Measurements from ENCODE around the gene TMEM245.
"Not testable (repeated sequence)": the region's sequence is repeated elsewhere in the genome, so short reads cannot be mapped to it uniquely, and the experiment has no call there.

The TMEM245 gene

GRCh38 chr9:108991479-108991878, 128.3 kb downstream of the TMEM245 start:
- DNase-seq (ENCODE audit: low read depth): no peak

- DNase-seq (ENCODE audit: low read depth): no peak
Measured at GRCh38 chr9:108983885-108984284, 135.9 kb downstream of the TMEM245 start.

GRCh38 chr9:108980893-108981292, 138.9 kb downstream of the TMEM245 start:
- DNase-seq (ENCODE audit: low read depth): no peak

GRCh38 chr9:108978205-108978604, 141.5 kb downstream of the TMEM245 start:
- DNase-seq (ENCODE audit: low read depth): no peak

- no peak for DNase-seq (ENCODE audit: low read depth)
Measured at GRCh38 chr9:108973895-108974294, 145.9 kb downstream of the TMEM245 start.

- no peak for DNase-seq (ENCODE audit: low read depth)
Measured at GRCh38 chr9:108972626-108973209, 147.0 kb downstream of the TMEM245 start.

GRCh38 chr9:108972186-108972585, 147.6 kb downstream of the TMEM245 start:
- no peak for DNase-seq (ENCODE audit: low read depth)

GRCh38 chr9:108971392-108971791, 148.4 kb downstream of the TMEM245 start:
- not testable (repeated sequence) for DNase-seq (ENCODE audit: low read depth)

GRCh38 chr9:108967916-108968315, 151.8 kb downstream of the TMEM245 start:
- DNase-seq (ENCODE audit: low read depth): no peak
